ENCODE measurements around the gene PLEKHG2.

PLEKHG2 gene

GRCh38 chr19:39385629-39386411, 26.6 kb upstream of the PLEKHG2 start:
- no peak for DNase-seq (ENCODE audit: low read depth)

- no peak for DNase-seq (ENCODE audit: low read depth)
These were observed 25.9 kb upstream of the PLEKHG2 start for GRCh38 chr19:39386557-39386956.

GRCh38 chr19:39388657-39389056, 23.8 kb upstream of the PLEKHG2 start:
- DNase-seq (ENCODE audit: low read depth) = no peak

GRCh38 chr19:39389631-39390414, 22.6 kb upstream of the PLEKHG2 start:
- no peak for DNase-seq (ENCODE audit: low read depth)

GRCh38 chr19:39390451-39390750, 22.1 kb upstream of the PLEKHG2 start:
- no peak for DNase-seq (ENCODE audit: low read depth)

GRCh38 chr19:39390751-39391437, 21.6 kb upstream of the PLEKHG2 start, which contains the start of the genes MED29 and PAF1:
Gene MED29 (plus strand): TSS chr19:39391378. CDS start chr19:39391423, 45 bp downstream.
Gene PAF1 (minus strand): TSS chr19:39391106. CDS start chr19:39390864, 242 bp downstream.
- DNase-seq (ENCODE audit: low read depth) = peak; percentile 98

GRCh38 chr19:39397360-39398296, 14.8 kb upstream of the PLEKHG2 start:
- DNase-seq (ENCODE audit: low read depth) = no peak

GRCh38 chr19:39398297-39398864, 14.1 kb upstream of the PLEKHG2 start:
- DNase-seq (ENCODE audit: low read depth) = no peak

GRCh38 chr19:39399668-39400050, 12.8 kb upstream of the PLEKHG2 start:
- no peak for DNase-seq (ENCODE audit: low read depth)

- no peak for DNase-seq (ENCODE audit: low read depth)
These were observed 12.4 kb upstream of the PLEKHG2 start for GRCh38 chr19:39400061-39400460.

GRCh38 chr19:39401070-39401548, 11.4 kb upstream of the PLEKHG2 start:
- no peak for DNase-seq (ENCODE audit: low read depth)

GRCh38 chr19:39401549-39402345, 10.7 kb upstream of the PLEKHG2 start:
- DNase-seq (ENCODE audit: low read depth) = no peak

- DNase-seq (ENCODE audit: low read depth) = no peak
These were observed 9.8 kb upstream of the PLEKHG2 start for GRCh38 chr19:39402346-39403300.

- peak; percentile 99 for DNase-seq (ENCODE audit: low read depth)
These were observed 8.8 kb upstream of the PLEKHG2 start for GRCh38 chr19:39403331-39404312.

GRCh38 chr19:39405261-39405957, 7.1 kb upstream of the PLEKHG2 start:
- no peak for DNase-seq (ENCODE audit: low read depth)

GRCh38 chr19:39405958-39406655, 6.4 kb upstream of the PLEKHG2 start:
- no peak for DNase-seq (ENCODE audit: low read depth)
